ENCODE data around the gene LRIT2. TPM values are rescaled to one million over a fixed set of nuclear protein-coding genes. Genes with fewer than 3 reads are reported as not detected.

The LRIT2 gene
- total and polyA plus RNA-seq, 12 donors, result not detected

GRCh38 chr10:84267503-84268126 is 42.3 kb upstream of the LRIT2 start:
- DNase-seq, result no peak
- intact Hi-C loops (cut with DNase I), result loop anchor here in 8 of 10 donors (5.0 to 10.0 kb wide), 5 partner anchors 95 to 110 kb away; no protein-coding TSS in a partner anchor

GRCh38 chr10:84265418-84265817 is 40.1 kb upstream of the LRIT2 start:
- 72 to 82% methylated on average over 4 of the region's 4 CpGs for WGBS, 2 donors
- TF ChIP-seq CTCF (IDR thresholded peaks at IDR 0.05), result no peak
- H3K4me1 ChIP-seq, result peaks cover 0 to 5% (median 0%) of the 10 kb centered on the region in 9 donors
- ATAC-seq (no peak), DNase-seq (no peak)
- peaks cover 0 to 30% (median 7%) of the 10 kb centered on the region in 7 donors for H3K27me3 ChIP-seq
- no peak overlapping the region for H3K4me3 ChIP-seq
- intact Hi-C loops (cut with DNase I), result loop anchor here in 9 of 10 donors (2.0 to 10.0 kb wide), 7 partner anchors 97 to 271 kb away; no protein-coding TSS in a partner anchor
- no peak overlapping the region for H3K27ac ChIP-seq
- H3K9me3 ChIP-seq, result no peaks in the 10 kb centered on the region
- no peaks in the 10 kb centered on the region for H3K36me3 ChIP-seq

More at GRCh38 chr10:84267503-84268126, 42.3 kb upstream of the LRIT2 start:
- no peak overlapping the region for H3K4me3 ChIP-seq
- no peak overlapping the region for H3K27ac ChIP-seq
- peak in 1 of 8 donors; percentile 50 for ATAC-seq
- peaks cover 0 to 25% (median 12%) of the 10 kb centered on the region in 7 donors for H3K27me3 ChIP-seq
- WGBS, 2 donors, result 34 to 46% methylated on average over 7 of the region's 7 CpGs
- H3K4me1 ChIP-seq, result peaks cover 0 to 5% (median 0%) of the 10 kb centered on the region in 9 donors
- H3K9me3 ChIP-seq, result no peaks in the 10 kb centered on the region
- TF ChIP-seq CTCF (IDR thresholded peaks at IDR 0.05), result peak; percentile 18 to 67 (median 47)
- H3K36me3 ChIP-seq, result no peaks in the 10 kb centered on the region

GRCh38 chr10:84264611-84265141 is 39.3 kb upstream of the LRIT2 start:
- Histone ChIP-seq H3K4me3 (no peak overlapping the region), H3K27me3 (peaks cover 0 to 25% (median 7%) of the 10 kb centered on the region in 7 donors), H3K4me1 (peaks cover 0 to 5% (median 0%) of the 10 kb centered on the region in 9 donors), H3K9me3 (no peaks in the 10 kb centered on the region), H3K36me3 (no peaks in the 10 kb centered on the region), H3K27ac (no peak overlapping the region)
- DNase-seq (peak; percentile 56 to 58), ATAC-seq (peak; percentile 87 to 94 (median 91))
- 4% methylated on average over 11 of the region's 11 CpGs for WGBS, 2 donors
- TF ChIP-seq CTCF (IDR thresholded peaks at IDR 0.05), result peak; percentile 85 to 95 (median 93)
- intact Hi-C loops (cut with DNase I), result loop anchor here (1.0 to 10.0 kb wide), 9 partner anchors 98 to 278 kb away; no protein-coding TSS in a partner anchor

GRCh38 chr10:84263716-84264115 is 38.4 kb upstream of the LRIT2 start:
- no peak overlapping the region for H3K27ac ChIP-seq
- peaks cover 0 to 28% (median 9%) of the 10 kb centered on the region in 7 donors for H3K27me3 ChIP-seq
- intact Hi-C loops (cut with DNase I), result loop anchor here (1.0 to 10.0 kb wide), 7 partner anchors 111 to 279 kb away; no protein-coding TSS in a partner anchor
- no peak for TF ChIP-seq CTCF (IDR thresholded peaks at IDR 0.05)
- H3K36me3 ChIP-seq, result no peaks in the 10 kb centered on the region
- 82 to 90% methylated on average over 5 of the region's 5 CpGs for WGBS, 2 donors
- no peak for DNase-seq
- ATAC-seq, result no peak
- H3K4me3 ChIP-seq, result no peak overlapping the region
- peaks cover 0 to 5% (median 0%) of the 10 kb centered on the region in 9 donors for H3K4me1 ChIP-seq
- H3K9me3 ChIP-seq, result no peaks in the 10 kb centered on the region
